ENCODE measurements around the gene MATN1. TPM values are rescaled to one million over a fixed set of nuclear protein-coding genes. Genes with fewer than 3 reads are reported as not detected.

Gene MATN1
- polyA plus RNA-seq, 2 of the 4 experiments (the other 2 are of a cell fraction): 0.05 to 0.17 TPM

GRCh38 chr1:30678209-30678608 is 45.2 kb downstream of the MATN1 start (continued):
- TF ChIP-seq ESRRA (IDR thresholded peaks at IDR 0.05; ENCODE audit: borderline replicate concordance, low read length): no peak
- TF ChIP-seq RARB (CRISPR knock-in tag; IDR thresholded peaks at IDR 0.05): no peak
- TF ChIP-seq FOSB (CRISPR knock-in tag; IDR thresholded peaks at IDR 0.05): no peak
- TF ChIP-seq E2F6 (IDR thresholded peaks at IDR 0.05; ENCODE audit: borderline replicate concordance, low read depth): no peak
- no peak for TF ChIP-seq CBX8 (IDR thresholded peaks at IDR 0.05)
- TF ChIP-seq ZFP36 (IDR thresholded peaks at IDR 0.05; ENCODE audit: borderline replicate concordance, partially characterized antibody): no peak
- TF ChIP-seq FOSL2 (IDR thresholded peaks at IDR 0.05): no peak
- no peak for TF ChIP-seq FOSL2 (CRISPR knock-in tag; IDR thresholded peaks at IDR 0.05)
- no peak for TF ChIP-seq POLR2AphosphoS2 (conservative IDR thresholded peaks at IDR 0.05; ENCODE audit: low read length)
- TF ChIP-seq CHD4 (IDR thresholded peaks at IDR 0.05; ENCODE audit: borderline replicate concordance): no peak
- no peak for TF ChIP-seq POLR2A (IDR thresholded peaks at IDR 0.05; ENCODE audit: low read length)
- TF ChIP-seq KDM5A (IDR thresholded peaks at IDR 0.05): no peak
- TF ChIP-seq MYC (IDR thresholded peaks at IDR 0.05; ENCODE audit: borderline replicate concordance, low read length): no peak
- no peak for TF ChIP-seq CHD2 (IDR thresholded peaks at IDR 0.05; ENCODE audit: low read length, partially characterized antibody)
- no peak for TF ChIP-seq TP53 (CRISPR knock-in tag; IDR thresholded peaks at IDR 0.05)

GRCh38 chr1:30677471-30677870 is 45.9 kb downstream of the MATN1 start:
- no peak overlapping the region; a peak in 1 of 6 replicates for H3K27ac ChIP-seq
- H3K4me3 ChIP-seq: no peak overlapping the region
- ChIA-PET CTCF (interaction anchor here (1.6 kb wide), 1 partner anchor 30 kb away, joined by 3 read pairs; no protein-coding TSS in a partner anchor), POLR2A (no interaction called here)
- ATAC-seq: no peak
- WGBS (ENCODE audit: missing lambda C conversion rate): 34% methylated on average over 2 of the region's 2 CpGs
- H3K9me3 ChIP-seq: peaks cover 12% of the 10 kb centered on the region; the same call in 2 of the 3 replicates
- H3K4me1 ChIP-seq: no peaks in the 10 kb centered on the region
- FAIRE-seq: no peak
- TF ChIP-seq EP300 (IDR thresholded peaks at IDR 0.05) (no peak), NPAS2 (CRISPR knock-in tag; IDR thresholded peaks at IDR 0.05; ENCODE audit: borderline replicate concordance) (no peak), HDAC2 (IDR thresholded peaks at IDR 0.05) (no peak), NFE2L2 (conservative IDR thresholded peaks at IDR 0.05; ENCODE audit: low read length) (no peak), MAZ (IDR thresholded peaks at IDR 0.05; ENCODE audit: borderline replicate concordance, low read depth, low read length) (no peak), PHF8 (IDR thresholded peaks at IDR 0.05; ENCODE audit: borderline replicate concordance, low read depth) (no peak), CHD4 (IDR thresholded peaks at IDR 0.05; ENCODE audit: borderline replicate concordance) (no peak), CHD2 (IDR thresholded peaks at IDR 0.05; ENCODE audit: low read length, partially characterized antibody) (no peak), REST (IDR thresholded peaks at IDR 0.05) (no peak), TFCP2L1 (CRISPR knock-in tag; IDR thresholded peaks at IDR 0.05) (no peak)
- DNase-seq (ENCODE audit: low read depth in 1 of 2, low spot score in 1 of 2): no peak
- H3K4me2 ChIP-seq: no peak overlapping the region

GRCh38 chr1:30675761-30676160 is 47.6 kb downstream of the MATN1 start:
- DNase-seq (ENCODE audit: low read depth in 1 of 2, low spot score in 1 of 2) (no peak), FAIRE-seq (no peak), ATAC-seq (no peak)
- H3K27ac ChIP-seq: no peak overlapping the region
- peaks cover 12% of the 10 kb centered on the region; the same call in 2 of the 3 replicates for H3K9me3 ChIP-seq
- no peaks in the 10 kb centered on the region for H3K4me1 ChIP-seq
- POLR2A ChIA-PET: no interaction called here
- 4% methylated on average over 2 of the region's 2 CpGs for WGBS (ENCODE audit: missing lambda C conversion rate)
- H3K4me3 ChIP-seq: no peak overlapping the region
- H3K4me2 ChIP-seq: no peak overlapping the region
- no peak for TF ChIP-seq SREBF2 (IDR thresholded peaks at IDR 0.05)
- TF ChIP-seq CEBPB (IDR thresholded peaks at IDR 0.05): peak; percentile 16 to 44; a peak in 2 of 4 replicates
- TF ChIP-seq HEYL (CRISPR knock-in tag; IDR thresholded peaks at IDR 0.05): no peak
- CTCF ChIA-PET: interaction anchor here (1.4 kb wide), 1 partner anchor 32 kb away, joined by 3 read pairs; no protein-coding TSS in a partner anchor
